T-helper 1 cell treated with Interleukin-12 subunit alpha and Interleukin-12 subunit beta and Interleukin-4 antibody, amounts not matched to agents 30 μg/mL and 1 μg/mL, for 36 hours (primary cell): ENCODE results near the gene ELK4.

ENCODE experiments used
- H3K27ac Mint-ChIP-seq: one replicate; pipeline ENCODE4 v1.8.0; 2021; ENCODE audit warnings: mild to moderate bottlenecking, mixed read lengths
- H3K27me3 Mint-ChIP-seq: one replicate; pipeline ENCODE4 v1.8.0; 2021; ENCODE audit warnings: low read depth, mixed read lengths
- H3K36me3 Mint-ChIP-seq: one replicate; pipeline ENCODE4 v1.8.0; 2021; ENCODE audit warnings: low read depth, mixed read lengths
- H3K4me1 Mint-ChIP-seq: one replicate; pipeline ENCODE4 v1.8.0; 2021; ENCODE audit warnings: low read depth, mixed read lengths
- H3K4me3 Mint-ChIP-seq: one replicate; pipeline ENCODE4 v1.8.0; 2021; ENCODE audit warnings: mild to moderate bottlenecking, moderate library complexity, mixed read lengths
- H3K9me3 Mint-ChIP-seq: one replicate; pipeline ENCODE4 v1.8.0; 2021; ENCODE audit warnings: mixed read lengths

ELK4 gene

DNA sequence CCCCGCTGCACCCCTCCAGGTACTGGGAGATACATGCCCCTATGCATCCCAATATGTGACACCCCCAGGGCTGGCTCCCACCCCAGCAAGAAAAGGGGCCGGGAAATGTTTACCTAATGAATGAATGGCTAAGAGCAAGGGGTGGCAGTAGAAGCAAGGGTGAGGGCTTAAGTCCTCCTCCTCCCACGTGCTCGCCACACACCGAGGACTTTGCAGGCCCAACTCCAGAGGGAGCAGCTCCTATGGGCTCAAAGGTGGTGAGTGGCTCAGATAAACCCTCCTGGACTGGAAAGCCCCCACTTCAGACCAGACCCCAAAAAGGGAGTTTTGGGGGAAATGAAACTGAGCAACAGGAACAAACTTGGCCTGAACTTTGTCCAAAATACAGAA is 37.1 kb upstream of the ELK4 start:
- no peak overlapping the region for H3K4me3 Mint-ChIP-seq
- no peaks in the 10 kb centered on the region for H3K27me3 Mint-ChIP-seq
- H3K27ac Mint-ChIP-seq: no peak overlapping the region
- H3K36me3 Mint-ChIP-seq: no peaks in the 10 kb centered on the region
- no peaks in the 10 kb centered on the region for H3K4me1 Mint-ChIP-seq
- no peaks in the 10 kb centered on the region for H3K9me3 Mint-ChIP-seq

GRCh38 chr1:205667909-205668643 is 36.3 kb upstream of the ELK4 start:
- no peaks in the 10 kb centered on the region for H3K9me3 Mint-ChIP-seq
- H3K27ac Mint-ChIP-seq: no peak overlapping the region
- H3K36me3 Mint-ChIP-seq: no peaks in the 10 kb centered on the region
- no peak overlapping the region for H3K4me3 Mint-ChIP-seq
- no peaks in the 10 kb centered on the region for H3K27me3 Mint-ChIP-seq
- no peaks in the 10 kb centered on the region for H3K4me1 Mint-ChIP-seq

- Mint-ChIP-seq H3K27ac (no peak overlapping the region), H3K36me3 (no peaks in the 10 kb centered on the region), H3K4me1 (no peaks in the 10 kb centered on the region), H3K9me3 (no peaks in the 10 kb centered on the region), H3K4me3 (no peak overlapping the region), H3K27me3 (no peaks in the 10 kb centered on the region)
Observed at GRCh38 chr1:205666372-205667166, 34.8 kb upstream of the ELK4 start.

- Mint-ChIP-seq H3K9me3 (no peaks in the 10 kb centered on the region), H3K4me1 (no peaks in the 10 kb centered on the region), H3K36me3 (no peaks in the 10 kb centered on the region), H3K27ac (no peak overlapping the region), H3K4me3 (no peak overlapping the region), H3K27me3 (no peaks in the 10 kb centered on the region)
Observed at GRCh38 chr1:205665201-205666045, 33.6 kb upstream of the ELK4 start.

GRCh38 chr1:205664399-205665017 is 32.7 kb upstream of the ELK4 start:
- H3K36me3 Mint-ChIP-seq: no peaks in the 10 kb centered on the region

GRCh38 chr1:205663286-205663936 is 31.6 kb upstream of the ELK4 start:
- no peak overlapping the region for H3K4me3 Mint-ChIP-seq
- H3K27ac Mint-ChIP-seq: no peak overlapping the region
- no peaks in the 10 kb centered on the region for H3K9me3 Mint-ChIP-seq
- no peaks in the 10 kb centered on the region for H3K36me3 Mint-ChIP-seq
- no peaks in the 10 kb centered on the region for H3K27me3 Mint-ChIP-seq
- no peaks in the 10 kb centered on the region for H3K4me1 Mint-ChIP-seq

More at GRCh38 chr1:205664399-205665017, 32.7 kb upstream of the ELK4 start:
- Mint-ChIP-seq H3K27ac (no peak overlapping the region), H3K9me3 (no peaks in the 10 kb centered on the region), H3K4me3 (no peak overlapping the region), H3K27me3 (no peaks in the 10 kb centered on the region), H3K4me1 (no peaks in the 10 kb centered on the region)

- Mint-ChIP-seq H3K36me3 (no peaks in the 10 kb centered on the region), H3K4me3 (no peak overlapping the region), H3K9me3 (no peaks in the 10 kb centered on the region), H3K4me1 (no peaks in the 10 kb centered on the region), H3K27me3 (no peaks in the 10 kb centered on the region), H3K27ac (no peak overlapping the region)
Observed at GRCh38 chr1:205662791-205663190, 31.0 kb upstream of the ELK4 start.

GRCh38 chr1:205662135-205662738 is 30.4 kb upstream of the ELK4 start:
- Mint-ChIP-seq H3K4me1 (no peaks in the 10 kb centered on the region), H3K4me3 (no peak overlapping the region), H3K36me3 (no peaks in the 10 kb centered on the region), H3K9me3 (no peaks in the 10 kb centered on the region), H3K27ac (no peak overlapping the region), H3K27me3 (peaks cover 4% of the 10 kb centered on the region)

- Mint-ChIP-seq H3K27me3 (peaks cover 4% of the 10 kb centered on the region), H3K27ac (no peak overlapping the region), H3K4me1 (no peaks in the 10 kb centered on the region), H3K9me3 (no peaks in the 10 kb centered on the region), H3K4me3 (no peak overlapping the region), H3K36me3 (no peaks in the 10 kb centered on the region)
Observed at GRCh38 chr1:205661429-205662134, 29.8 kb upstream of the ELK4 start.

- Mint-ChIP-seq H3K4me3 (no peak overlapping the region), H3K27ac (no peak overlapping the region)
Observed at GRCh38 chr1:205660361-205660760, 28.6 kb upstream of the ELK4 start.

GRCh38 chr1:205658943-205659581 is 27.3 kb upstream of the ELK4 start:
- no peak overlapping the region for H3K27ac Mint-ChIP-seq
- H3K9me3 Mint-ChIP-seq: no peaks in the 10 kb centered on the region
- H3K4me3 Mint-ChIP-seq: no peak overlapping the region
- no peaks in the 10 kb centered on the region for H3K4me1 Mint-ChIP-seq
- no peaks in the 10 kb centered on the region for H3K36me3 Mint-ChIP-seq
- peaks cover 4% of the 10 kb centered on the region for H3K27me3 Mint-ChIP-seq

More at GRCh38 chr1:205660361-205660760, 28.6 kb upstream of the ELK4 start:
- Mint-ChIP-seq H3K4me1 (no peaks in the 10 kb centered on the region), H3K27me3 (peaks cover 4% of the 10 kb centered on the region), H3K9me3 (no peaks in the 10 kb centered on the region), H3K36me3 (no peaks in the 10 kb centered on the region)

DNA sequence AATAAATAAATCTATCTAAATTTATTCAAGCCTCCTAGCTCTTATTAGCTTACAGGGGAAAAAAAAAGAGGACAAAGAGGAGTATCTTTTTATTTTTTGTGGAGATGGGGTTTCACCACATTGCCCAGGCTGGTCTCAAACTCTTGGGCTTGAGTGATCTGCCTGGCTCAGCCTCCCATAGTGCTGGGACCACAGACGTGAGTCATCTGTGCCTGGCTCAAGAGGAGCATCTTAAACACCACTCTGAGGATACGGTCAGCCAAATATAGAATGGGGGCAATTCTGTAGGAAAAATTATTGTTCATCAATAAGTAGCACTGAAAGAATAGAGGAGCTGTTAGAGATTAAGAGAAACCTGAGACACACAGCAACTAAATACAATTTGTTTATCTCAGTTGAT is 24.4 kb upstream of the ELK4 start:
- Mint-ChIP-seq H3K27ac (no peak overlapping the region), H3K36me3 (no peaks in the 10 kb centered on the region), H3K4me3 (no peak overlapping the region), H3K9me3 (no peaks in the 10 kb centered on the region), H3K27me3 (peaks cover 4% of the 10 kb centered on the region), H3K4me1 (no peaks in the 10 kb centered on the region)

DNA sequence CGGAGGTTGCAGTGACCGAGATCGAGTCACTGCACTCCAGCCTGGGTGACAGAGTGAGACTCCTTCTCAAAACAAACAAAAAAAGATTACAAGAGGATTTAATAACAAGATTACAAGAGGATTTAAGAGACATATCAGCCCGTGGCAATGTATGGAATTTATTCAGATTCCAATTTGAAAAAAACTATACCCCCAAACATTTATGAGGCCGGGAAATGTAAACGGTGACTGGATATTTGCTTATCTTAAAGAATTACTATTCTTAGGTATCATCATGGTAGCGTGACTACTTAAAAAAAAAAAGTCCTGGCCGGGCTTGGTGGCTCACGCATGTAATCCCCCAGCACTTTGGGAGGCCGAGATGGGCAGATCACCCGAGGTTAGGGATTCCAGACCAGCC is 21.2 kb upstream of the ELK4 start:
- Mint-ChIP-seq H3K27me3 (peaks cover 7% of the 10 kb centered on the region), H3K4me1 (no peaks in the 10 kb centered on the region), H3K27ac (no peak overlapping the region), H3K36me3 (no peaks in the 10 kb centered on the region), H3K4me3 (no peak overlapping the region), H3K9me3 (no peaks in the 10 kb centered on the region)
